Panc1 (cell line): Measurements from ENCODE around the gene ADGRG7.

ENCODE experiments used
- CTCF ChIP-seq: fragments of 450-650 bp; IDR thresholded peaks from 2 replicates; pipeline ENCODE4 v1.5.1; 2017; ENCODE audit warnings: mild to moderate bottlenecking
- POLR2AphosphoS5 ChIP-seq: IDR thresholded peaks from 2 replicates; pipeline ENCODE4 v1.6.1; 2012; ENCODE audit warnings: mild to moderate bottlenecking, low read depth, low read length, moderate library complexity

DNA sequence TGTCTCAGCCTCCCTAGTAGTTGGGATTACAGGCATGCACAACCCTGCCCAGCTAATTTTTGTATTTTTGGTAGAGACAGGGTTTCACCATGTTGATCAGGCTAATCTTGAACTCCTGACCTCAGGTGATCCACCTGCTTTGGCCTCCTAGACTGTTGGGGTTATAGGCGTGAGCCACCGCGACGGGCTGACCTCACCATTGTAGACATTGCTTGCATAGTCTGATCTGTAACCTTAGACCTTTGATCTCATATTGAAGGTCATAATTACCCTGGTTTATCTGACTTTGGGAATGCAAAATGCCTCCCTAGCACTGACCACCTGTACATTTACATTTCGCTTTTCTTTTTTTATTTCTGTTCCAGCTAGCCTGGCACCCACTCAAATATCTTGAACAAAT lies 31.2 kb downstream of the ADGRG7 start:
- TF ChIP-seq CTCF (no peak), POLR2AphosphoS5 (no peak)
